HG03521 (cell line): Measurements from ENCODE around the gene PCDHGA12.
A peak's percentile ranks its signal among the peaks of the same experiment; 100 is the strongest.

Source experiments
- ATAC-seq: cut with Tn5 transposase; IDR thresholded peaks from one replicate; pipeline ENCODE4 v1.9.1; 2021; ENCODE audit warnings: mild to moderate bottlenecking, moderate library complexity; ENCODE audit not compliant: unreplicated experiment

The PCDHGA12 gene

GRCh38 chr5:141439411-141440141, 9.3 kb downstream of the PCDHGA12 start:
- ATAC-seq = no peak

- no peak for ATAC-seq
Measured at GRCh38 chr5:141440341-141440740, 10.0 kb downstream of the PCDHGA12 start.

DNA sequence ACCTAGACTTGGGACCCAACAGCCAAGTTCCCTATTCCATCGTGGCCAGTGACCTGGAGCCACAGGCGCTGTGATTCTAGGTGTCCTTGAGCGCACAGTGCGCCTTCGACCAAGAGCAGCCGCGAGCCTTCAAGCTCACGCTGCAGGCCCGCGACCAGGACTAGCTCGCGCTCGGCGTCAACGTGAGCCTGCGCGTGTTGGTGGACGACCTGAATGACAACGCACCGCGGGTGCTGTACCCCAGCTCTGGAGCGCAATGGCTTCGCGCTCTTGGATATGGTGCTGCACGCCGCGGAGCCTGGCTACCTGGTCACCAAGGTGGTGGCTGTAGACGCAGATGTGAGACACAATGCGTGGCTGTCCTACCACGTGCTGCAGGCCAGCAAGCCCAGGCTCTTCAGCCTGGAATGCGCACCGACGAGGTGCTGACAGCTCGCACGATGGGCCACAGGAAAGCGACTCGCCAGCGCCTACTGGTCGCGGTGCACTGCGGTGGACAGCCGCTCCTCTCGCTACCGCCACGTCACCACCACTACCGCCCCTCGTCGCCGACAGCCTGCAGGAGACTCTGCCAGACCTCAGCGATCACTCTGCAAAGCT, 11.4 kb downstream of the PCDHGA12 start:
- no peak for ATAC-seq

GRCh38 chr5:141465351-141465750, 35.0 kb downstream of the PCDHGA12 start:
- ATAC-seq = no peak

DNA sequence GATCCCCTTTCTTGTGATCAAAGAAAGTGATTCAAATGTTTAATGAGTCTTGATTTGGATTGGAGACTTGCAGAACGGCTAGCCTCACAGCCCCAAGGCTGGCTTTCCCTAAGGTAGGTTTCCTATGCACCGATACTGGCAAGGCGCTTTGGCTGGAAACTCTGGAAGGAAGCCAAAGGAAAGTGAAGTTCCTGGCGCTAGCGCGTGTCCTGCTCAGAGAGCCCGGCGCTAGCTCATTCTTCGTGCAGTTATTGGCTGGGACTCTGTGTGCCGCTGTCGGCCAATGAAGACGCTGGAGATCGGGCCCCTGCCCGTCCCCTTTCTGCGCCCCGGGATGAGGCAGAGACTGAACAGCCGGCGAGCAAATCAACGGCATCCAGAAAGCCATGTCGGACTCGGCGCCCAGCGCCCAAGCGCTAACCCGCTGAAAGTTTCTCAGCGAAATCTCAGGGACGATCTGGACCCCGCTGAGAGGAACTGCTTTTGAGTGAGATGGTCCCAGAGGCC, 45.4 kb downstream of the PCDHGA12 start, which contains the start of gene PCDHGC3:
TSS of gene PCDHGC3 (plus strand) at position 342 of the 507 bp plus-strand sequence. CDS start at position 493, 151 bp downstream.
- ATAC-seq = peak; percentile 96

DNA sequence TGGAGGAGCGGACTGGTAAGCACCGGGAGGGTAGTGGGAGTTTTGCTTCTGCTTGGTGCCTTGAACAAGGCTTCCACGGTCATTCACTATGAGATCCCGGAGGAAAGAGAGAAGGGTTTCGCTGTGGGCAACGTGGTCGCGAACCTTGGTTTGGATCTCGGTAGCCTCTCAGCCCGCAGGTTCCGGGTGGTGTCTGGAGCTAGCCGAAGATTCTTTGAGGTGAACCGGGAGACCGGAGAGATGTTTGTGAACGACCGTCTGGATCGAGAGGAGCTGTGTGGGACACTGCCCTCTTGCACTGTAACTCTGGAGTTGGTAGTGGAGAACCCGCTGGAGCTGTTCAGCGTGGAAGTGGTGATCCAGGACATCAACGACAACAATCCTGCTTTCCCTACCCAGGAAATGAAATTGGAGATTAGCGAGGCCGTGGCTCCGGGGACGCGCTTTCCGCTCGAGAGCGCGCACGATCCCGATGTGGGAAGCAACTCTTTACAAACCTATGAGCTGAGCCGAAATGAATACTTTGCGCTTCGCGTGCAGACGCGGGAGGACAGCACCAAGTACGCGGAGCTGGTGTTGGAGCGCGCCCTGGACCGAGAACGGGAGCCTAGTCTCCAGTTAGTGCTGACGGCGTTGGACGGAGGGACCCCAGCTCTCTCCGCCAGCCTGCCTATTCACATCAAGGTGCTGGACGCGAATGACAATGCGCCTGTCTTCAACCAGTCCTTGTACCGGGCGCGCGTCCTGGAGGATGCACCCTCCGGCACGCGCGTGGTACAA, 46.0 kb downstream of the PCDHGA12 start:
- peak; percentile 8 for ATAC-seq

GRCh38 chr5:141477044-141477575, 46.8 kb downstream of the PCDHGA12 start:
- ATAC-seq = no peak

DNA sequence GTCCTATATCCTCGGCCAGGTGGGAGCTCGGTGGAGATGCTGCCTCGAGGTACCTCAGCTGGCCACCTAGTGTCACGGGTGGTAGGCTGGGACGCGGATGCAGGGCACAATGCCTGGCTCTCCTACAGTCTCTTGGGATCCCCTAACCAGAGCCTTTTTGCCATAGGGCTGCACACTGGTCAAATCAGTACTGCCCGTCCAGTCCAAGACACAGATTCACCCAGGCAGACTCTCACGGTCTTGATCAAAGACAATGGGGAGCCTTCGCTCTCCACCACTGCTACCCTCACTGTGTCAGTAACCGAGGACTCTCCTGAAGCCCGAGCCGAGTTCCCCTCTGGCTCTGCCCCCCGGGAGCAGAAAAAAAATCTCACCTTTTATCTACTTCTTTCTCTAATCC, 47.5 kb downstream of the PCDHGA12 start:
- no peak for ATAC-seq

- ATAC-seq = no peak
Measured at GRCh38 chr5:141478321-141478945, 48.1 kb downstream of the PCDHGA12 start.

DNA sequence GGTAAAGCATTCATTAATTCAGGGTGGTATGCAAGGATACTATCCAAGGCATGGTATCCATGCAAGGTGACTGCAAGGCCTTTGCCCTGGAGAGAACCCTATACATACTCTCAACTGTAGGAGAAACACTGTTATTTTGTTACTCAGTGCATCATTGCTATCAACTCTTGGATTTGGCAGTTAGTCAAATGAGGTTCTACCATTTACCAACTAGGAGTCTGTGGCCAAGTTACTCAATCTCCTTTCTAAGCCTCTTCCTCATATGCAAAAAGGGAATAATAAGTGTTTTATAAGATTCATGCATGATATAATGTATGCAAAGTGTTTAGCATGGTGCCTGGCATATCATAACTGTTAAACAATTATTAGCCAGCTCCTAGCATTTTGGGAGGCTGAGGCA, 49.5 kb downstream of the PCDHGA12 start:
- ATAC-seq = no peak
